ENCODE data around the gene INSRR. TPM values are rescaled to one million over a fixed set of nuclear protein-coding genes. Genes with fewer than 3 reads are reported as not detected.

INSRR gene
- total RNA-seq, 1 donor from 2014 or later = not detected

DNA sequence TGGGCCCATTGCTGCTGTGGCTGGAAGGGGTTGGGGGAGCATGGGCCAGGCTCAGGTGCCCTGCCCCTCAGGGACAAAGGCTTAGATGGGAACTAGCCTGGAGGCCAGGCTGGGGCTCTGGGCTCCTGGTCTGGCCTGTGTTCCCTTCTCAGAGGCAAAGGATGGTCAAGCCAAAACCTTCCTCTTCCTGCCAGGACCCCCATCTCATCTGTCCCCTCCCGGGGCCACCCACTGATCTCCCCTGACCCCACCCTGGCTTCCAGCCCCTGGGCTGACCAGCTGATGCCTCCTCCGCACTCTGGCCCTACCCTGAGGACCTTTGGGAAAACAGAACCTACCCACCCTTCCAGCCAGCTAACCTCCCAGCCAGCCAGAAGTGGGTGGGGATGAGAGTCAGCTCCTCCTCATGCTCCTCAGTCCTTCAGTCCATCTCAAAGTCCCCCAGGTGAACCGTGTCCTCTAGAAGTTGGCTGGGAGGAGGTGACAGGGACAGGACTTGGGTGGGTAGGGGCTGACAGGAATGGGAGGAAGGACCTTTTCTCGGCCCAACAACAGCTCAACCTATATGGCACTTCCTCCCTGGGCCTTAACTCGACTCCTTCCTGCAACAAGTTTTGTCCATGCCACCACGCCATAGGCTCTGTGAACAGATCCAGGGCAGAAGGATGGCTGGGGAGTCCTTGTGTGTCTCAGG, 42.1 kb upstream of the INSRR start:
- Mint-ChIP-seq H3K36me3 (ENCODE audit: low read depth) (no peaks in the 10 kb centered on the region), H3K27ac (no peak overlapping the region), H3K9me3 (no peaks in the 10 kb centered on the region), H3K4me3 (no peak overlapping the region), H3K27me3 (peaks cover 47% of the 10 kb centered on the region), H3K4me1 (no peaks in the 10 kb centered on the region)
- ChIA-PET POLR2A (no interaction called here), CTCF (no interaction called here)
- intact Hi-C loops (cut with micrococcal nuclease) = no loop called here
- TF ChIP-seq, protein P1, sequence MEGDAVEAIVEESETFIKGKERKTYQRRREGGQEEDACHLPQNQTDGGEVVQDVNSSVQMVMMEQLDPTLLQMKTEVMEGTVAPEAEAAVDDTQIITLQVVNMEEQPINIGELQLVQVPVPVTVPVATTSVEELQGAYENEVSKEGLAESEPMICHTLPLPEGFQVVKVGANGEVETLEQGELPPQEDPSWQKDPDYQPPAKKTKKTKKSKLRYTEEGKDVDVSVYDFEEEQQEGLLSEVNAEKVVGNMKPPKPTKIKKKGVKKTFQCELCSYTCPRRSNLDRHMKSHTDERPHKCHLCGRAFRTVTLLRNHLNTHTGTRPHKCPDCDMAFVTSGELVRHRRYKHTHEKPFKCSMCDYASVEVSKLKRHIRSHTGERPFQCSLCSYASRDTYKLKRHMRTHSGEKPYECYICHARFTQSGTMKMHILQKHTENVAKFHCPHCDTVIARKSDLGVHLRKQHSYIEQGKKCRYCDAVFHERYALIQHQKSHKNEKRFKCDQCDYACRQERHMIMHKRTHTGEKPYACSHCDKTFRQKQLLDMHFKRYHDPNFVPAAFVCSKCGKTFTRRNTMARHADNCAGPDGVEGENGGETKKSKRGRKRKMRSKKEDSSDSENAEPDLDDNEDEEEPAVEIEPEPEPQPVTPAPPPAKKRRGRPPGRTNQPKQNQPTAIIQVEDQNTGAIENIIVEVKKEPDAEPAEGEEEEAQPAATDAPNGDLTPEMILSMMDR (IDR thresholded peaks at IDR 0.05) = no peak
- ATAC-seq (ENCODE audit: low read depth) (no peak), DNase-seq (no peak)

DNA sequence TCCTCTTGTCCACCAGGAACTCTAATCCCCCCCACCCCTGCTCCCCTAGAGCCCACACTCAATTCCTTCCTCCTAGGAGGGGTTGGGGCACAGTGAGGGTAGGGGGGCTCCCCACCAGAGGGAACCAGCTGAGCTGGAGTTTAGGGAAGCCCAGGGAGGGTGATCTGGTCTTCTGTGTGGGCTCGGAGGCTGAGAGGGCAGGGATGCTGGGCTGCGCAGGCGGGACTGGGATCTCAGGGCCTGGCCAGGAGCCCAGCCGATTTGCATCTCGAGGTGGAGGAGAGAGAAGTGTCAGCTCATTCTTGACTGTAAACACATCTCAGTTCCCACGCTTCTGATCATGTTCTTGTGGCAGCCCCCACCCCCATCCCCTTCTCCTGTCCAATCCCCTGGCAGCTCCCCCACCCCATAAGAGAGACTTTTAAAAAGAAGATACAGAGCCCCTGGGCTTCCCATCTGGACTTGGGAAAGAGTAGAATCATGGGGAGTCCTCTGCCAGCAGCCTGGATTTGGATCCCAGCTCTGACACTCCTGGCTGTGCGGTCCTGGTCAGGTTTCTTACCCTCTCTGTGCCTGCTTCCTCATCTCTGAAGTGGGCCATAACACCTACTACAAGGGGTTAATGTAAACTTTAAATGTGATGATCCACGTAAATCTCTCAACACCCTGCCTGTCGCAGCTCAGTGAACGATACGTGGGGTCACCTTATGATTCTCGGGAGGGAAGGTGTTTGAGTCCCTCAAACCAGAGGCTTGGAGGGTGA, 41.2 kb upstream of the INSRR start:
- ChIA-PET CTCF (interaction anchor here (1.0 kb wide), 1 partner anchor 10 kb away, joined by 6 read pairs; no protein-coding TSS in a partner anchor), POLR2A (no interaction called here)
- TF ChIP-seq, protein P1 (IDR thresholded peaks at IDR 0.05) = no peak
- Mint-ChIP-seq H3K4me3 (no peak overlapping the region), H3K9me3 (no peaks in the 10 kb centered on the region), H3K27ac (no peak overlapping the region), H3K4me1 (no peaks in the 10 kb centered on the region), H3K36me3 (ENCODE audit: low read depth) (no peaks in the 10 kb centered on the region), H3K27me3 (peaks cover 50% of the 10 kb centered on the region)
- DNase-seq (no peak), ATAC-seq (ENCODE audit: low read depth) (no peak)
- intact Hi-C loops (cut with micrococcal nuclease) = no loop called here

DNA sequence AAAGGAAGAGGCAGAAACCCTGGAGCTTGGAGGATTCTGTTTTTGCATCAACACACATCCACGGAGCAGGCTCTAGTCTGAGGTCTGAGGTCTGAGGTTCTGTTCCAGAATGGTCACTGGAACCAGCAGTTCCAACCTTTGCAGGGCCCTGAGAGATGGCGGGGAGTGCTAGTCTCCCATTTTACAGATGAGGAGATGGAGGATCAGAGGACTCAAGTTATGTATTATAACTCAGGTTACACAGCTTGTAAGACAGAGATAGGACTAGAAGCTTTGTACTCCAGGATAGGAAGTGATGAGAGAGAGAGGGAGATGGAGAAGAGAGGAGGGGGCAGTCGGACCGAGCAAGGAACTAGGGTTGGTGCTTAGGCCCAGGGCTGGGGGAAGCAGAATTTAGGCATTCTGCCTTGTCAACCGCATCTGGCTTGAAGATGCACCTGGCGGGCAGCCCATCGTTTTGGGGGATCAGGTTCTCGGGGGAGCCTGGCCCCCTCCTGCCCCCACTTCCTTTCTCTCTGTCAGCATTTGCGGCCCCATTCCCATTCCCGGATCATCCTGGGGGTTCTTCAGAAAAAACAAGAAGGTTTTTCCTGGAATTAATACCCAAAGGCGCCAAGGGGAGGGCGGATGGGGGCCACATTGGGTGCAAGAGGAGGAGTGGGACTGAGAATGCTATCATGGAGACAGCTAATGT, 40.2 kb upstream of the INSRR start:
- H3K27ac Mint-ChIP-seq = no peak overlapping the region
- peaks cover 55% of the 10 kb centered on the region for H3K27me3 Mint-ChIP-seq
- no peaks in the 10 kb centered on the region for H3K9me3 Mint-ChIP-seq
- DNase-seq (no peak), ATAC-seq (ENCODE audit: low read depth) (no peak)
- no peaks in the 10 kb centered on the region for H3K36me3 Mint-ChIP-seq (ENCODE audit: low read depth)
- CTCF ChIA-PET = no interaction called here
- H3K4me3 Mint-ChIP-seq = no peak overlapping the region
- TF ChIP-seq, protein P1 (IDR thresholded peaks at IDR 0.05) = no peak
- intact Hi-C loops (cut with micrococcal nuclease) = no loop called here
- no peaks in the 10 kb centered on the region for H3K4me1 Mint-ChIP-seq
- POLR2A ChIA-PET = no interaction called here

DNA sequence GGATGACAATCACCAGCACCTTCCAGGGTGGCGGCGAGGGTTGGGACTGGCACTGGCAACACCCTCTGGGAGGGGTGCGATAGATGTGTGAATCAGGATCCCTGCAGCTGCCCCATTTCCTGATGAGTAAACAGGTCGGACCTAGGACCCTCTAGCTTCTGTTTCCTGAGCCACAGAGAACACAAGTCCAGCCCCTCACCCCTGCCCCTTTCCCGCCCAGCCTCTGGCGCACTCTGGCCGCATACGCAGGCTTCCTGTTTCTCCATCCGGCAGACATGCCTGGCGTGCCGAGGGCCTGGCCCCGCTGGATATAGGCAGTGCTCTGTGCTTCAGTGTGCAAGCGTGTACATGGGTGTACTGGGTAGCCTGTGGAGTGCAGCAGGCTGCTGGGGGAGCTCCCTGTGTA, 39.2 kb upstream of the INSRR start:
- ChIA-PET POLR2A (interaction anchor here (0.6 kb wide), 1 partner anchor 81 kb away, joined by 6 read pairs; no protein-coding TSS in a partner anchor), CTCF (no interaction called here)
- Mint-ChIP-seq H3K36me3 (ENCODE audit: low read depth) (no peaks in the 10 kb centered on the region), H3K9me3 (no peaks in the 10 kb centered on the region), H3K4me1 (peaks cover 2% of the 10 kb centered on the region), H3K27me3 (peaks cover 60% of the 10 kb centered on the region), H3K27ac (no peak overlapping the region), H3K4me3 (no peak overlapping the region)
- DNase-seq (no peak), ATAC-seq (ENCODE audit: low read depth) (no peak)
- intact Hi-C loops (cut with micrococcal nuclease) = no loop called here
- TF ChIP-seq, protein P1 (IDR thresholded peaks at IDR 0.05) = no peak

Measured in activated B cell treated with CpG ODN at 0.5 μM for 24 hours (primary cell).